ENCODE results near the gene RTCA. TPM values are rescaled to one million over a fixed set of nuclear protein-coding genes. Genes with fewer than 3 reads are reported as not detected.
"Not testable (repeated sequence)": the region's sequence is repeated elsewhere in the genome, so short reads cannot be mapped to it uniquely, and the experiment has no call there.

RTCA gene
- total and polyA plus RNA-seq, 9 donors: 25.0 to 31.2 (median 29.0) TPM

- no peaks in the 10 kb centered on the region for H3K9me3 ChIP-seq (replicated peaks; ENCODE audit: control insufficient read depth, low read depth, low read length)
- H3K4me1 ChIP-seq (ENCODE audit: control insufficient read depth, insufficient read depth, low read length): no peaks in the 10 kb centered on the region
- H3K4me3 ChIP-seq (ENCODE audit: low read length): no peak overlapping the region
- no CpG with 5 or more reads among the region's 2 CpGs for WGBS (ENCODE audit: insufficient coverage)
- no peak for DNase-seq
- H3K27me3 ChIP-seq (ENCODE audit: control insufficient read depth, insufficient read depth, low read length): no peaks in the 10 kb centered on the region
- H3K36me3 ChIP-seq (ENCODE audit: control insufficient read depth, insufficient read depth, low read length): peaks cover 31% of the 10 kb centered on the region
- H3K27ac ChIP-seq (ENCODE audit: low read length): no peak overlapping the region
These were observed 14.1 kb downstream of the RTCA start for GRCh38 chr1:100279954-100280682.

GRCh38 chr1:100284591-100284990 is 18.6 kb downstream of the RTCA start:
- no peak overlapping the region for H3K4me3 ChIP-seq (ENCODE audit: low read length)
- no peak overlapping the region for H3K27ac ChIP-seq (ENCODE audit: low read length)
- H3K36me3 ChIP-seq (ENCODE audit: control insufficient read depth, insufficient read depth, low read length): peaks cover 38% of the 10 kb centered on the region
- no peak for DNase-seq
- no peaks in the 10 kb centered on the region for H3K9me3 ChIP-seq (replicated peaks; ENCODE audit: control insufficient read depth, low read depth, low read length)
- H3K27me3 ChIP-seq (ENCODE audit: control insufficient read depth, insufficient read depth, low read length): no peaks in the 10 kb centered on the region
- H3K4me1 ChIP-seq (ENCODE audit: control insufficient read depth, insufficient read depth, low read length): no peaks in the 10 kb centered on the region
- WGBS (ENCODE audit: insufficient coverage): 94% methylated on average over 3 of the region's 5 CpGs

- no peaks in the 10 kb centered on the region for H3K9me3 ChIP-seq (replicated peaks; ENCODE audit: control insufficient read depth, low read depth, low read length)
- H3K4me3 ChIP-seq (ENCODE audit: low read length): no peak overlapping the region
- WGBS (ENCODE audit: insufficient coverage): no CpG with 5 or more reads among the region's 3 CpGs
- H3K27me3 ChIP-seq (ENCODE audit: control insufficient read depth, insufficient read depth, low read length): no peaks in the 10 kb centered on the region
- H3K36me3 ChIP-seq (ENCODE audit: control insufficient read depth, insufficient read depth, low read length): peaks cover 37% of the 10 kb centered on the region
- DNase-seq: no peak
- no peaks in the 10 kb centered on the region for H3K4me1 ChIP-seq (ENCODE audit: control insufficient read depth, insufficient read depth, low read length)
- no peak overlapping the region for H3K27ac ChIP-seq (ENCODE audit: low read length)
These were observed 21.1 kb downstream of the RTCA start for GRCh38 chr1:100287162-100287561.

- H3K27me3 ChIP-seq (ENCODE audit: control insufficient read depth, insufficient read depth, low read length): no peaks in the 10 kb centered on the region
- H3K4me3 ChIP-seq (ENCODE audit: low read length): no peak overlapping the region
- peaks cover 26% of the 10 kb centered on the region for H3K36me3 ChIP-seq (ENCODE audit: control insufficient read depth, insufficient read depth, low read length)
- 100% methylated on average over 2 of the region's 2 CpGs for WGBS (ENCODE audit: insufficient coverage)
- no peak for DNase-seq
- no peak overlapping the region for H3K27ac ChIP-seq (ENCODE audit: low read length)
- no peaks in the 10 kb centered on the region for H3K9me3 ChIP-seq (replicated peaks; ENCODE audit: control insufficient read depth, low read depth, low read length)
- no peaks in the 10 kb centered on the region for H3K4me1 ChIP-seq (ENCODE audit: control insufficient read depth, insufficient read depth, low read length)
These were observed 24.3 kb downstream of the RTCA start for GRCh38 chr1:100290291-100290690.

DNA sequence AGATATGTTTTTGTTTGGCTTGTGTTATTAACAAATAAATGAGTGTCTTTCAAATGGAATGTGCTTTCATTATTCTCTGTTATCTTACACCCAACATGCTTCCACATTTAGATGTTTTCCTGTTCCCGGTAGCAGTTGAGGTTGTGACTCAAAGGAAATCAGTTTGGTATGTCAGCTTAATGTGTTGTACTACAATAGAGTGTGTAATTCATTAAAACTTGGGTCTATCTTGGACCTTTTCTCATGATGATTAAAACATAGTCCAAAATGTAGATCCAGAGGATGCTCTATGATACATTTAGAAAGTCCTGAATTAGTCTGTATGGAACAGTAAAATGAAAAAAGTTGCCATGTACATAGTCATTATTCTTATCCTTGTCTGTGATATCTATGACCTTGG is 26.7 kb downstream of the RTCA start:
- Histone ChIP-seq H3K27ac (ENCODE audit: low read length) (no peak overlapping the region), H3K36me3 (ENCODE audit: control insufficient read depth, insufficient read depth, low read length) (peaks cover 18% of the 10 kb centered on the region), H3K9me3 (replicated peaks; ENCODE audit: control insufficient read depth, low read depth, low read length) (no peaks in the 10 kb centered on the region), H3K4me3 (ENCODE audit: low read length) (no peak overlapping the region), H3K27me3 (ENCODE audit: control insufficient read depth, insufficient read depth, low read length) (no peaks in the 10 kb centered on the region), H3K4me1 (ENCODE audit: control insufficient read depth, insufficient read depth, low read length) (no peaks in the 10 kb centered on the region)
- WGBS (ENCODE audit: insufficient coverage): no CpG with 5 or more reads among the region's 1 CpG
- DNase-seq: no peak

- no peak for DNase-seq
- H3K27ac ChIP-seq (ENCODE audit: low read length): no peak overlapping the region
- H3K36me3 ChIP-seq (ENCODE audit: control insufficient read depth, insufficient read depth, low read length): peaks cover 1% of the 10 kb centered on the region
- no peaks in the 10 kb centered on the region for H3K4me1 ChIP-seq (ENCODE audit: control insufficient read depth, insufficient read depth, low read length)
- H3K9me3 ChIP-seq (replicated peaks; ENCODE audit: control insufficient read depth, low read depth, low read length): no peaks in the 10 kb centered on the region
- H3K4me3 ChIP-seq (ENCODE audit: low read length): no peak overlapping the region
- no peaks in the 10 kb centered on the region for H3K27me3 ChIP-seq (ENCODE audit: control insufficient read depth, insufficient read depth, low read length)
- WGBS (ENCODE audit: insufficient coverage): 97% methylated on average over 7 of the region's 8 CpGs
These were observed 30.1 kb downstream of the RTCA start for GRCh38 chr1:100296140-100296539.

DNA sequence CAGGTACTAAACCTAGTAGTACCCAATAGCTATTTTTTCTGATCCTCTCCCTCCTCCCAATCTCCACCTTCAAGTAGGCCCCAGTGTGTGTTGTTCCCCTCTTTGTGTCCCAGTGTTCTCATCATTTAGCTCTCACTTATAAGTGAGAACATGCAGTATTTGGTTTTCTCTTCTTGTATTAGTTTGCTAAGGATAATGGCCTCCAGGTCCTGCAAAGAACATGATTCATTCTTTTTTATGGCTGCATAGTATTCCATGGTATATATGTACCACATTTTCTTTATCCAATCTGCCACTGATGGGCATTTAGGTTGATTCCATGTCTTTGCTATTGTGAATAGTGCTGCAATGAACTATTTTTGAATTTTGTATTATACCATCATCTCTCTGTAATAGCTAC is 31.0 kb downstream of the RTCA start:
- DNase-seq; H3K4me1 ChIP-seq (ENCODE audit: control insufficient read depth, insufficient read depth, low read length); H3K9me3 ChIP-seq (replicated peaks; ENCODE audit: control insufficient read depth, low read depth, low read length); H3K36me3 ChIP-seq (ENCODE audit: control insufficient read depth, insufficient read depth, low read length); H3K27ac ChIP-seq (ENCODE audit: low read length); H3K4me3 ChIP-seq (ENCODE audit: low read length); H3K27me3 ChIP-seq (ENCODE audit: control insufficient read depth, insufficient read depth, low read length): not testable (repeated sequence)

DNA sequence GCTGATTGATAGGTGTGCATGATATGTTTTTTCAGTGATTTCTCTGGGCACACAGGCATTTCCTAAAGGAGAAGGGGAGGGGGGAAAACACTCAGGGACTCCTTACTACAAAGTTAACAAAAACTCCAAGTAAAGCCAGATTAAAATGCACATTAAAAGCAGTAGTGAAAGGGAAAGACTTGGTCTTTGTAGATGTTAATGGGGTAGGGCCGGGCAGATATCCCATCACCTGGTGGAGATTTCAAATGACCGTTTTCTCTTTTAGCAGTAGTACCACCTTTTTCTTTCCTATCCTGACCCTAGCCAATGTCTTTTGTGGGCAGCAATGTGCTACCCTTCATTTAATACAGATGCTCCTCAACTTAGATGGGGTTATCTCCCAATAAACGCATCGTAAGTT is 32.5 kb downstream of the RTCA start:
- no peak overlapping the region for H3K27ac ChIP-seq (ENCODE audit: low read length)
- 54% methylated on average over 2 of the region's 4 CpGs for WGBS (ENCODE audit: insufficient coverage)
- no peaks in the 10 kb centered on the region for H3K9me3 ChIP-seq (replicated peaks; ENCODE audit: control insufficient read depth, low read depth, low read length)

DNA sequence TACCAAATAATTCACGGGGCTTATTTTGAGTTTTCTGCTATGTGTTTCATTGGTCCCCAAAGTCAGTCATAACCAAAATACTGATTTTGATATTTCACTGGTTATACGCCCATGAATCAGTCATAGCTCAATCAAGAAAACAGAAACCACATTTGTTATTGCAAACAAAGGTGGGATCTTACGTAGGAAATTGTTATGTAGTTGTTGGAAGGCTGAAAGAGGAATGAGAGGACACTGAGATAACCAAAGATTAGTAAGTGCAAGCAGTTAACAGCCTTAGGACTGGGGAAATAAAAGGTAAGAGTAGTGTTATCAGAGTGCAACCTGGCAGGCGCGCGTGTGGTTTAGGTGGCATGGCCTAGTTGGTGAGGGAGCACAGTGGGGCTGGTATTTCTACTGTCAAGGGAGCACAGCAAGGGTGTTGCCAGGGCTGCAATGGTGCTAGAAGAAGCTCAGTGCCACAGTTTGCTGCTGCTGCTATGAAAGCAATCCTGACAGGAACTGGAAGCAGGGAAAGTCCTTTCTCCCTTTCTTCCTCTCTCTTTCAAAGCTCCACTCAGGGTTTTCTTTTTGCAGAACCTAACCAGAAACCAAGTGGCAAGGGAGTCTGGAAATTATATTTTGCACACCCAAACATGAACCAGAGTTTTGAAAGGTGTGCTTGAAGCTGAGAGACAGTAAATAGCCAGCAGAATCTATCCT is 33.7 kb downstream of the RTCA start:
- no peak for DNase-seq
- 85% methylated on average over 4 of the region's 6 CpGs for WGBS (ENCODE audit: insufficient coverage)

More for the DNA sequence above, 32.5 kb downstream of the RTCA start:
- no peaks in the 10 kb centered on the region for H3K4me1 ChIP-seq (ENCODE audit: control insufficient read depth, insufficient read depth, low read length)
- no peak for DNase-seq
- no peaks in the 10 kb centered on the region for H3K27me3 ChIP-seq (ENCODE audit: control insufficient read depth, insufficient read depth, low read length)
- H3K4me3 ChIP-seq (ENCODE audit: low read length): no peak overlapping the region
- no peaks in the 10 kb centered on the region for H3K36me3 ChIP-seq (ENCODE audit: control insufficient read depth, insufficient read depth, low read length)

DNA sequence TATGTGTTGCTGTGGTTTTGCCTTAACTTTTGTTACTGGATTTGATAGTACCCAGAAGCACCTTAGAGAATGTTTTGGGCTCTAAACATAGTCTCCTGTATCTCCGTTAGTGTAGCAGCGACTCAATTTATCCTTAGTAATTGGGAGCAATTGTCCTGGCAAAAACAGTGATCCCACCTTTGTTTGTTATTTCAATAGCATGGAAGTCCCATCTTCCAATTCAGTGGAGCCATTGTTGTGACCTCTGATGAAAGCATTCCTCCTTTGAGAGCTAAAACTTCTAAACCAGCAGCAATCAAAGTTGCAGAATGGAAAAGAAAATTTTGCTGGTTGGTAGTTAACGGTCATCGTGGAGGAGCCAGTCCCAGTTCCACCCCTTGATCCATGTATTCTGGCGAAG is 34.7 kb downstream of the RTCA start:
- no peak for DNase-seq
- WGBS (ENCODE audit: insufficient coverage): 90% methylated on average over 2 of the region's 5 CpGs
- Histone ChIP-seq H3K27me3 (ENCODE audit: control insufficient read depth, insufficient read depth, low read length) (no peaks in the 10 kb centered on the region), H3K9me3 (replicated peaks; ENCODE audit: control insufficient read depth, low read depth, low read length) (no peaks in the 10 kb centered on the region), H3K27ac (ENCODE audit: low read length) (no peak overlapping the region), H3K4me1 (ENCODE audit: control insufficient read depth, insufficient read depth, low read length) (no peaks in the 10 kb centered on the region), H3K4me3 (ENCODE audit: low read length) (no peak overlapping the region), H3K36me3 (ENCODE audit: control insufficient read depth, insufficient read depth, low read length) (no peaks in the 10 kb centered on the region)

More for the DNA sequence above, 33.7 kb downstream of the RTCA start:
- no peak overlapping the region for H3K4me3 ChIP-seq (ENCODE audit: low read length)
- no peak overlapping the region for H3K27ac ChIP-seq (ENCODE audit: low read length)
- H3K4me1 ChIP-seq (ENCODE audit: control insufficient read depth, insufficient read depth, low read length): no peaks in the 10 kb centered on the region
- no peaks in the 10 kb centered on the region for H3K9me3 ChIP-seq (replicated peaks; ENCODE audit: control insufficient read depth, low read depth, low read length)
- H3K36me3 ChIP-seq (ENCODE audit: control insufficient read depth, insufficient read depth, low read length): no peaks in the 10 kb centered on the region
- H3K27me3 ChIP-seq (ENCODE audit: control insufficient read depth, insufficient read depth, low read length): no peaks in the 10 kb centered on the region
